ENCODE data around the gene PPP1R9A.

The PPP1R9A gene

GRCh38 chr7:95209788-95210187 lies 302.4 kb downstream of the PPP1R9A start:
- in situ Hi-C loops (cut with HindIII; ENCODE audit: low pct_ligation_motif_present, low pct_unique_long_range_greater_than_20kb, low sequenced_read_pairs): no loop called here

GRCh38 chr7:95213148-95213547 lies 305.8 kb downstream of the PPP1R9A start:
- no peak for DNase-seq
- in situ Hi-C loops (cut with HindIII; ENCODE audit: low pct_ligation_motif_present, low pct_unique_long_range_greater_than_20kb, low sequenced_read_pairs): no loop called here

More at GRCh38 chr7:95209788-95210187, 302.4 kb downstream of the PPP1R9A start:
- DNase-seq: no peak

- in situ Hi-C loops (cut with HindIII; ENCODE audit: low pct_ligation_motif_present, low pct_unique_long_range_greater_than_20kb, low sequenced_read_pairs): no loop called here
- peak; percentile 43 for DNase-seq
These were observed 306.6 kb downstream of the PPP1R9A start for GRCh38 chr7:95213809-95214492.

GRCh38 chr7:95219721-95220120 lies 312.3 kb downstream of the PPP1R9A start:
- in situ Hi-C loops (cut with HindIII; ENCODE audit: low pct_ligation_motif_present, low pct_unique_long_range_greater_than_20kb, low sequenced_read_pairs): no loop called here
- DNase-seq: no peak

GRCh38 chr7:95220328-95220727 lies 312.9 kb downstream of the PPP1R9A start:
- in situ Hi-C loops (cut with HindIII; ENCODE audit: low pct_ligation_motif_present, low pct_unique_long_range_greater_than_20kb, low sequenced_read_pairs): no loop called here
- DNase-seq: no peak

- in situ Hi-C loops (cut with HindIII; ENCODE audit: low pct_ligation_motif_present, low pct_unique_long_range_greater_than_20kb, low sequenced_read_pairs): loop anchor here (25.0 kb wide), 1 partner anchor 262 kb away; the partner anchor contains the start of gene ASB4
- DNase-seq: no peak
These were observed 317.9 kb downstream of the PPP1R9A start for GRCh38 chr7:95225301-95225700.

GRCh38 chr7:95229301-95229700 lies 321.9 kb downstream of the PPP1R9A start:
- in situ Hi-C loops (cut with HindIII; ENCODE audit: low pct_ligation_motif_present, low pct_unique_long_range_greater_than_20kb, low sequenced_read_pairs): loop anchor here (25.0 kb wide), 1 partner anchor 258 kb away; the partner anchor contains the start of gene ASB4
- no peak for DNase-seq

GRCh38 chr7:95238252-95238943 lies 331.0 kb downstream of the PPP1R9A start:
- no peak for DNase-seq
- in situ Hi-C loops (cut with HindIII; ENCODE audit: low pct_ligation_motif_present, low pct_unique_long_range_greater_than_20kb, low sequenced_read_pairs): loop anchor here (25.0 kb wide), 1 partner anchor 249 kb away; the partner anchor contains the start of gene ASB4

- no peak for DNase-seq
- in situ Hi-C loops (cut with HindIII; ENCODE audit: low pct_ligation_motif_present, low pct_unique_long_range_greater_than_20kb, low sequenced_read_pairs): loop anchor here (25.0 kb wide), 1 partner anchor 246 kb away; the partner anchor contains the start of gene ASB4
These were observed 333.5 kb downstream of the PPP1R9A start for GRCh38 chr7:95240921-95241320.

- no peak for DNase-seq
- in situ Hi-C loops (cut with HindIII; ENCODE audit: low pct_ligation_motif_present, low pct_unique_long_range_greater_than_20kb, low sequenced_read_pairs): loop anchor here (25.0 kb wide), 1 partner anchor 245 kb away; the partner anchor contains the start of gene ASB4
These were observed 334.9 kb downstream of the PPP1R9A start for GRCh38 chr7:95242266-95242665.

GRCh38 chr7:95244616-95245015 lies 337.2 kb downstream of the PPP1R9A start:
- in situ Hi-C loops (cut with HindIII; ENCODE audit: low pct_ligation_motif_present, low pct_unique_long_range_greater_than_20kb, low sequenced_read_pairs): loop anchor here (25.0 kb wide), 1 partner anchor 243 kb away; the partner anchor contains the start of gene ASB4
- DNase-seq: no peak

GRCh38 chr7:95245828-95246500 lies 338.6 kb downstream of the PPP1R9A start:
- no peak for DNase-seq
- in situ Hi-C loops (cut with HindIII; ENCODE audit: low pct_ligation_motif_present, low pct_unique_long_range_greater_than_20kb, low sequenced_read_pairs): loop anchor here (25.0 kb wide), 1 partner anchor 241 kb away; the partner anchor contains the start of gene ASB4

GRCh38 chr7:95246831-95247370 lies 339.5 kb downstream of the PPP1R9A start:
- peak; percentile 87 for DNase-seq
- in situ Hi-C loops (cut with HindIII; ENCODE audit: low pct_ligation_motif_present, low pct_unique_long_range_greater_than_20kb, low sequenced_read_pairs): loop anchor here (25.0 kb wide), 1 partner anchor 240 kb away; the partner anchor contains the start of gene ASB4

GRCh38 chr7:95250571-95250970 lies 343.2 kb downstream of the PPP1R9A start:
- in situ Hi-C loops (cut with HindIII; ENCODE audit: low pct_ligation_motif_present, low pct_unique_long_range_greater_than_20kb, low sequenced_read_pairs): no loop called here
- no peak for DNase-seq

- in situ Hi-C loops (cut with HindIII; ENCODE audit: low pct_ligation_motif_present, low pct_unique_long_range_greater_than_20kb, low sequenced_read_pairs): no loop called here
- no peak for DNase-seq
These were observed 344.6 kb downstream of the PPP1R9A start for GRCh38 chr7:95251966-95252365.

- no peak for DNase-seq
- in situ Hi-C loops (cut with HindIII; ENCODE audit: low pct_ligation_motif_present, low pct_unique_long_range_greater_than_20kb, low sequenced_read_pairs): no loop called here
These were observed 346.6 kb downstream of the PPP1R9A start for GRCh38 chr7:95253986-95254385.

- no peak for DNase-seq
- in situ Hi-C loops (cut with HindIII; ENCODE audit: low pct_ligation_motif_present, low pct_unique_long_range_greater_than_20kb, low sequenced_read_pairs): no loop called here
These were observed 348.3 kb downstream of the PPP1R9A start for GRCh38 chr7:95255691-95256090.

- in situ Hi-C loops (cut with HindIII; ENCODE audit: low pct_ligation_motif_present, low pct_unique_long_range_greater_than_20kb, low sequenced_read_pairs): no loop called here
- no peak for DNase-seq
These were observed 354.6 kb downstream of the PPP1R9A start for GRCh38 chr7:95261895-95262415.
